Activated CD4-positive, alpha-beta T cell treated with anti-CD3 and anti-CD28 coated beads for 4 hours (primary cell): ENCODE data around the gene EIF4G3.
"Not testable (repeated sequence)": the region's sequence is repeated elsewhere in the genome, so short reads cannot be mapped to it uniquely, and the experiment has no call there.

ENCODE experiments used
- DNase-seq, 2 donors: peaks; one replicate each; pipeline ENCODE4 v3.0.0-alpha.2; 2020

The EIF4G3 gene, protein sequence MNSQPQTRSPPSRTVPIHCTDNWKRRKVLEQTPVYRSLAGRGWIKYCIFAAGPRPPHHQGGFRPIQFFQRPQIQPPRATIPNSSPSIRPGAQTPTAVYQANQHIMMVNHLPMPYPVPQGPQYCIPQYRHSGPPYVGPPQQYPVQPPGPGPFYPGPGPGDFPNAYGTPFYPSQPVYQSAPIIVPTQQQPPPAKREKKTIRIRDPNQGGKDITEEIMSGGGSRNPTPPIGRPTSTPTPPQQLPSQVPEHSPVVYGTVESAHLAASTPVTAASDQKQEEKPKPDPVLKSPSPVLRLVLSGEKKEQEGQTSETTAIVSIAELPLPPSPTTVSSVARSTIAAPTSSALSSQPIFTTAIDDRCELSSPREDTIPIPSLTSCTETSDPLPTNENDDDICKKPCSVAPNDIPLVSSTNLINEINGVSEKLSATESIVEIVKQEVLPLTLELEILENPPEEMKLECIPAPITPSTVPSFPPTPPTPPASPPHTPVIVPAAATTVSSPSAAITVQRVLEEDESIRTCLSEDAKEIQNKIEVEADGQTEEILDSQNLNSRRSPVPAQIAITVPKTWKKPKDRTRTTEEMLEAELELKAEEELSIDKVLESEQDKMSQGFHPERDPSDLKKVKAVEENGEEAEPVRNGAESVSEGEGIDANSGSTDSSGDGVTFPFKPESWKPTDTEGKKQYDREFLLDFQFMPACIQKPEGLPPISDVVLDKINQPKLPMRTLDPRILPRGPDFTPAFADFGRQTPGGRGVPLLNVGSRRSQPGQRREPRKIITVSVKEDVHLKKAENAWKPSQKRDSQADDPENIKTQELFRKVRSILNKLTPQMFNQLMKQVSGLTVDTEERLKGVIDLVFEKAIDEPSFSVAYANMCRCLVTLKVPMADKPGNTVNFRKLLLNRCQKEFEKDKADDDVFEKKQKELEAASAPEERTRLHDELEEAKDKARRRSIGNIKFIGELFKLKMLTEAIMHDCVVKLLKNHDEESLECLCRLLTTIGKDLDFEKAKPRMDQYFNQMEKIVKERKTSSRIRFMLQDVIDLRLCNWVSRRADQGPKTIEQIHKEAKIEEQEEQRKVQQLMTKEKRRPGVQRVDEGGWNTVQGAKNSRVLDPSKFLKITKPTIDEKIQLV (N-terminal part only)

DNA sequence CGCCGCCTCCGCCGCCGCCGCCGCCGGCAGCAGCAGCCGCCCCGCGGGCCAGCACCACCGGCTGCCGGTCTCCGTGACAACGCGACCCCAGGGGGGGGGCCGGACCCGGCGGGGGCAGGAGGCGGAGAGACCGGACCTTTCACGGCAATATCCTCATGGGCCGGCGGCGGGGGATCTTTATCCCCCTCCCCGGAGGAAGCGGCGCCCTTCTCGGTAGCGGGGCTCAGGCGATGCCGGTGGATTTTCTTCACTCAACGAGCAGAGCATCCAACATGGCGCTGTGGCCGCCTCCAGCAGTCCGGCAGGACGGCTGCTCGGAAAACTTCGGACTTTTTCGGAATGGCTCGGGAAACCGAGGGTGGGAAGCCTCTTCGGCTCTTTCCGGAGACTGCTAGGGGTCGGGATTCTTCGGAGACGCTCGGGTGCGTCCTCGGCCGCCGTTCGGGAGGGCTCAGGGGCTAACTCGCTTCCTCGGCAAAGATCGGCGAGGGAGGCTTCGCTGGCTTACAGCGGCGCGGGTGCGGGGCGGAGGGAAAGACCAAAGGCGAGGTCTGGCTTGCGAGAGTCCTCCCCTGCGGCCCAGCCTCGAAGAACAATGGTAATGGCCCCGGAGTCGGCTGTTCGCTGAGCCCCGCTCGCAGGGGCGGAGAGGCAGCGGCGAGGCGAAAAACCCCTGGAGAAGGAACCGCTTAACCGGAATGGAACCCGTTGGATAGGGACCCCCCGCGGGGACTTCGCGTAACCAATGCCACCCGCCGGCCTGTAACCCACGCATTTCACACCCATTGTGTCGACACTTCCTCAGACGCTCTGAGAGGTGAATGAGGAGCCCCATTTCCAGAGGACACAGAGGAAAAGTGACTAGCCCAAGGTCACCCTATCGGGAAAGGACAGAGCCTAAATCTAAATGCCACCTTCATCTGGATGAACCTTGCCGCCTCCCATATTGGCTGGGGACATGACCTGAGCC lies at the start of gene EIF4G3:
EIF4G3 (minus strand) TSS at position 312 of the 970 bp plus-strand sequence. CDS start 174,155 bp downstream, outside the sequence.
- peak; percentile 96 to 100 for DNase-seq

DNA sequence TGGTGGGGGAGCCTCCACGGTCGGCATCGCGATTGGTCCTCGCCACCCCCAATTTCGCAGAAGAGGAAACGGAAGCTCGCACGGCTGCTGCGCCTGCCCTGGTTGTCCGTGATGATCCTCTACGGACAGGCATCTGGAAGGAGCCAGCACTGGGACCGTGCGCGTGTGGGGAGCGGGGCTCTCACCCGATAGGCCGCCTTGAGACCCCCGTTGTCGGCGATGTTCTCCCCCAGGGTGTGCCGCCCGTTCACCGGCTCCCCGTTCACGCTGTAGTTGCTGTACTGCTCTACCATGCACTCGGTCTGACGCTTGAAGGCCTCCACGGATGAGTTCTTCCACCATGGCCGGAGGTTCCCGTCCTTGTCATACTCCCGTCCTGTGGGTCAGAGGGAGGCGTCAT lies 48.4 kb upstream of the EIF4G3 start:
- no peak for DNase-seq

DNA sequence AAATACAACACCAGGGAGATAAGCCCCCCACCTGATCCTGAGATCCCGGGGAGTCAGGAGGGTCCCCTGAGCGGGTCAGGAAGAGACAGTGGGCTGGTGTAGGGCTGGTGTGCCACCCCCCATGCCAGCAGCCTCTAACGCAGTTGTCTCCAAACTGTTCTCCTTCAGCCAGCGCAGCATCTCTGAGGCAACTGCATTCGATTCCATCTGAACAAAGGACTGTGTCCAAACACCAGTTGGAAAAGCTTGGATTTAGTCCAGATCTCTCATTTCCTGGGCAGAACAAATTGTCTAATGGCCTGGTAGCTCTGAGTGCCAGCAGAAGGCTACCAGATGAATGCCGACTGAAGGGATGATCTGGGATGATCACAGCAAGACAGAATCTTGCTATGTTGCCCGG lies 44.1 kb upstream of the EIF4G3 start:
- DNase-seq, result no peak

DNA sequence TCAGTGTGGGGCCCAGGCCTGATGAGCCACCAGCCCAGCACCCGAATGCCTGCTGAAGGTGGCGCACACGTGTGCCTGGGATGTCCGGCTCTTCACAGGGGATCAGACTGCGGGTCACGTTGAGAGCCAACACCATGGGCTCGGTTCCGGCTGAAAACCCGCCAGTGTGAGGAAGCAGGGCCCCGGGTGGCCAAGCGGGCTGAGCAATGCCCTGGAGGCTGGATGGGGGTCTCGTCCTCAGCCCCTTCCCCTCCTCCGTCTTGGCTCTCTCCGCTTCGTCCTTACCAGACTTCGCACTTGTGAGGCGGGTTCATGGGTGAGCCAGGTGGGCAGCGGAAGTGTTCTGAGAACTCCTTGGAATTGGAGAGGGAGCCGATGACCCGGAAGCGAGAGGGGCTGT lies 43.0 kb upstream of the EIF4G3 start:
- no peak for DNase-seq

DNA sequence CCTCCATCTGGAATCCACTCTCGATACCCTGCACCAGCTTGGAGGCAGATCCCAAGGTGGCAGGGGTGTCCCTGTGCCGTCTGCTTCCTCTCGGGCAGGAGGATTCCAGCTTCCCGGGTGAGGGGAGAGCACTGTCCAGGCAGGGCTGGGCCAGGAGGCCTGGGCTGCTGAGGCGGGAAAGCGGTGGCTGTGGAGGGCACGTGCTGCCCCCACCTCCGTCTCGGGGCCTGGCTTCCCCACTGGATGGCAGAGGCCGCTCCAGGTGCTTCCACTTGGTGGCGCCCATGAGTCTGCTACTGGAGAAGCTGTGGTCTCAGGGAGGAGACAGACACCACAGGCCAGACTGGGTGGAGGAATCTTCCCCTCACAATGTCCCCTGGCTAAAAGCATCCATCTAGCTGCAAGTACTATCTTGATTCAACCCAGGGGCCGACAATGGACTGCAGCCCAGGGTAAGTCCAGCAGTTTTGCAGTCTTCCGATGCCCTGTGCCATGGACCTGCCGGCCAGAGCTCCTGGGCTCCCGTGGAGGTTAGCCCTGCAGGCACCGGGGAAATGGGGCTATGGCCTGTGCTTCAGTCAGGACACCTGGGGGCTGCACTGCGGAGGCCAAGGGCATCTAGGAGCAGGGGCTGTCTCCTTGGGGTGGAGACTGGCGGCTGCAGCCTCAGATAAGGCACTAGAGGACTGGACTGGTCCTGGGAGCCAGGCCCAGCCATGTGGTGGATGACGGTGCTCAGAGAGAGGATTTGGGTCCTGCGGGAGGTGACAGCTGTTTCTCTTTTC lies 41.3 kb upstream of the EIF4G3 start:
- peak; percentile 17 to 25 for DNase-seq

DNA sequence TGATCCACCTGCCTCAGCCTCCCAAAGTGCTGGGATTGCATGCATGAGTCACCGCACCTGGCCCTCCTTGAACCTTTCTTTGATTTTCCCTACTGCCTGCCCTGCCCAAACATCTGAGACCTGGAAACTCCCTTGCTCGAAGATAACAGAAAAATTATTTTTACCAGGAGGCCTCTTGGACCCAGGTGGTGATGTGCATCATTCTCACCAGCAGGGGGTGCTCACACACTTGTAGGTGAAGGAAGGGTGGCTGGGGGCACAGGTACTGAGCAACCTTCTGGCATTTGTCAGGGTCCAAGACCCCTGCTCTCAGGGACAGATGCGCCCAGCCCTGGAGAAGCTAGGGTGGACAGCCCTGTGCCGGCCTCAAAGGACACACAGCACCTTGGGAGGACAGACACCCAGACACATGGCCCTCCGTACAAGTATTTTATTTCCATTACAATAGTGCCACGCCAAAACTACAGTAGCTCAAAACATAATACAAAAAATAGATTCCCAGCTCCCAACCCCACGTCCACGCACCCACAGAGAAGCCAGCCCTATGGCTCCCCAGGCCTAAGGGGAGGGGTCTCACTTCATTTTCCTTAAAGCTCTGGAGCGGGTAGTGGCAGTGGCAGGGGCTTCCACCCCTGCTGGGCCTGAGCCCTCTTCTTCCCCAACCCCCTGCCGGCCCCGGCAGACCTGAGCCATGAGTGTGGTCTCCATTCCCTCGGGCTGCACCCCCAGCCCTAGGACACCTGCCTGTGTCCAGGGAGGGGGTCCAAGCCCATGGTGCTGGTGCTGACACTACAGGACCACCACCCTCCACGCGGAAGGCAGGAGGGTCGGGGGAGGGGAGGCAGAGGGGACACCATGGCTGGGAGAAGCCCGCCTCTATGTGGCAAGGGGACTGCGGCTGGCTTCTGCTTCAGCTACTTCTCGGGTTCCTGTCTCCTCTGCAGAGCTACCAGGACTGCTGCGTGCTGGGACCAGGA lies 40.4 kb upstream of the EIF4G3 start:
- DNase-seq, result peak; percentile 58 to 70

DNA sequence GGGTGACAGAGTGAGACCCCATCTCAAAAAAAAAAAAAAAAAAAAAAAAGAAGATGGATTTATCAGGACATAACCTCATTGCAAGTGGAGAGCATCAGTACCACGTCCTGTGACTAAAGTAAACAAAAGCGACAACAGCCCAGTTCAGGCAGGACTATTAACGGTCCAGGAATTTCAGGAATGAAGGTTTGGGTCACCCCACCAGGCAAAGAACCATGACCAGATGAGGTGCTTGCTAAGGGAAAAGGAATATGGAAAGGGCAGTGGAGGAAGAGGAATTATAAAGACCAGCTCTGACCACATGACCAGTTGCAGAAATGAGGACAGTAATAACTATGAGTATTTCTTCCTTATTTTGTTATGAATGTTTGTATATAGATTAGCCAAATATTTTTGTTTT lies 35.4 kb upstream of the EIF4G3 start:
- DNase-seq, result no peak

DNA sequence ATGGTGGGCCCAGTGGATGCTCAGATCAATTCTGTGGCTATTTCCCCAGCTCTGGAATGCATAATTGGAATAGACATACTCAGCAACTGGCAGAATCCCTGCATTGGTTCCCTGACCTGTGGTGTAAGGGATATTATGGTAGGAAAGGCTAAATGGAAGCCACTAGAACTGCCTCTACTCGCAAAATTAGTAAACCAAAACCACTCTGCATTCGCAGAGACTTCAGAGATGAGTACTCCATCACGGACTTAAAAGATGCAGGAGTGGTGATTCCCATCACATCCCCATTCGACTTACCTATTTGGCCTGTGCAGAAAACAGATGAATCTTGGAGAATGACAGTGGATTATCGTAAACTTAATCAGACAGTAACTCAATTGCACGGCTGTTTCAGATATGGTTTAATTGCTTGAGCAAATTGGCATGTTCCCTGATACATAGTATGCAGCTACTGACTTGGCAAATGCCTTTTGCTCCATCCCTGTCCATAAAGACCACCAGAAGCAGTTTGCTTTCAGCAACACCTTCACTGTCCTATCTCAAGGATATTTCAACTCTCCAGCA lies 31.5 kb upstream of the EIF4G3 start:
- not testable (repeated sequence) for DNase-seq

DNA sequence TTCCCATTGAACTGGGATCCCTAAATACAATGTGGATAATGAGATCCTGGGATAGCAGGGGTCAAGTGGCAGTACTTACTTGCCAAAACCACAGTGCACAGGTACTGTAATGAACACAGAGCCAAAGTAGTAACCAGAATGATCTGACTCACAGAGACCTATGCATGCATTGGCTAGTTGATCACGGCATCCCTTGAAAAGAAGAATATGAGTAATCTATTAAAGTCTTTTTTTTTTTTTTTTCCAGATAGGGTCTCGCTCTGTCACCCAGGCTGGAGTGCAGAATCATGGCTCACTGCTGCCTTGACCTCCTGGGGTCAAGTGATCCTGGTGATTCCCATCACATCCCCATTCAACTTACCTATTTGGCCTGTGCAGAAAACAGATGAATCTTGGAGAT lies 29.4 kb upstream of the EIF4G3 start:
- DNase-seq, result no peak

DNA sequence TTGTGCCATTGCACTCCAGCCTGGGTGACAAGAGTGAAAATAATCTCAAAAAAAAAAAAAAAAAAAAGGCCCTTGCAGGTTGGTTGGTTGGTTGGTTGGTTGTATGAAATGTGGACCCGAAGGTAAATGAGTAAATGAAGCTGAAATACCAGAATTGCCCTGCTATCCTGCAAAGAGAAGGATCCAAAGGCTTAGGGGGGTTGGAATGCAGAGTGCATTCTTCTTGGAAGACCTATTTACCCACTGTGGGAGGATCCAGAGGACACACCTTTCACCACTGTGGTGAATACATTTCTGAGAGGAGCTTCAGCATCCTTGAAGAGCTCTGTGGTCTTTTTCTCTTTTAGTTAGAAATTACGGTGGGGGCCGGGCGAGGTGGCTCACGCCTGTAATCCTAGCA lies 28.7 kb upstream of the EIF4G3 start:
- no peak for DNase-seq

DNA sequence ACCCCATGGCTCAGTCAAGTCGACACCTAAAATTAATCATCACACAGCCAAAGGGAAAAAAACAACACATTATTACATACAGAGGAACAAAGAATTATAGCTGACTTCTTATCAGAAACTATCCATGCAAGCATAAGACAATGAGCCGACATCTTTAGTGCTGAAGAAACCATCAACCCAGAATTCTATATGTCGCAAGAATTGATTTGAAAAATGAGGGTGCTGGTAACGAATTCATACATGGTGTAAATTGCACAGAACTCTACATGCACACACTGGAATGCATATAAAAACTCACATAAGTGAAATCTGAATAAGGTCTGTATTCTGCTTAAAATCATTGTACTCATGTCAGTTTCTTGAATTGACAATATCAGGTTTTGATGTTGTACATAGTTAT lies 25.0 kb upstream of the EIF4G3 start:
- no peak for DNase-seq

DNA sequence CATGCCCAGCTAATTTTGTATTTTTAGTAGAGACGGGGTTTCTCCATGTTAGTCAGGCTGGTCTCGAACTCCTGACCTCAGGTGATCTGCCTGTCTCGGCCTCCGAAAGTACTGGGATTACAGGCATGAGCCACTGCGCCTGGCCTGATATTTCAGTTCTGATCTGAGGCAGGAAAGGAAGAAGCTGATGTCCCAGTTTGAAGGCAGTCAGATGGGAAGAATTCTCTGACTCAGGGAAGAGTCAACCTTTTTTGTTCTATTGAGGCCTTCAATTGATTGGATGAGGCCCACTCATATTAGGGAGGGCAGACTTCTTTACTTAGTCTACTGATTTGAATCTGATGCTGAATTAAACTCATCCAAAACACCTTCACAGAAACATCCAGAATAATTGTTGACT lies 24.5 kb upstream of the EIF4G3 start:
- not testable (repeated sequence) for DNase-seq

DNA sequence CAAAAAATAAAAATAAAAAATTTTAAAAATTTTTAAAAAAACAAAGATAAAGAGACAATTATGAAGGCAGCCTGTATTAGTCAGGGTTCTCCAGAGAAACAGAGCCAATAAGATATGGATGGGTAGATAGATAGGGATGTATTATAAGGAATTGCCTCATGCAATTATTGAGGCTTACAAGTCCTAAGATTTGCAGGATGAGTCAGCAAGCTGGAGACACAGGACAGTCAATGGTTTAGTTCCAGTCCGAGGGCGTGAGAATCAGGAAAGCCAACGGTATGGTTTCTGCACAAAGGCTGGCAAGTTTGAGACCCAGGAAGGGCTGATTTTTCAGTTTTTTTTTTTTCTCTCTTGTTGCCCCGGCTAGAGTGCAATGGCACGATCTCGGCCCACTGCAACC lies 24.1 kb upstream of the EIF4G3 start:
- no peak for DNase-seq

DNA sequence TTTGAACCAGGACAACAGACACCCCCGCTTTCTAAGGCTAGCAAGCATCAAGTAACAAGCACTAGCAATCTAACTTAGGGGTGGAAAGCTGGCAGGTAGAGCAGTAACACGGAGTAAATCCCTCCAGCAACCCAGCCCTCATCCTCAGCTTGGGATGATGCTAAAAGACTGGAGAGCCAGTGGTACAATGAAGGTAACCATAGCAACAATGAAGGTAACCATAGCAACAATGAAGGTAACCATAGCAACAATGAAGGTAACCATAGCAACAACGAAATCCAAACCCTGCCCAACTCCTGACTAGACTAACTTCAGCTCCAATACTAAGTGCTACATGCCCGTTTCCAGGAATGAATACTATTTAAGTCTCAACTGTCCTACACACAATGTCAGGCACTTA lies 22.2 kb upstream of the EIF4G3 start:
- DNase-seq, result no peak

DNA sequence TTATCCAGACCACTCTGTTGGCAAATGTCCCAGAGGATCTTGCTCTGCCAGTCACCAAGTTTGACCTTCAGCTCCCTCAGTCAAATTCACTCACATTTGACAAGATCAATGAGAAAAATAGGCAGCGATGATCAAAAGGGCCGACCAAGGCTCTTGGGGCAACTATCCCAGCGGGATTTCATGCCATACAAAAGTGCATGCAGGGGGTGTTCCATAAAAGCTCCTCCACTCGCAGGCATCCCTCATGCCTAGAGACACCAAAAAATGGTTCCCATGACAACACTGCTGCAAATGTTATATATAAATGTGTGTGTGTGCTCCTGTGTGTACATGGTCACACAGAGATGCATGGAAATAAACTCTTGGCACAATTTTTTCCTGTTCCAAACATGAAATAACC lies 16.2 kb upstream of the EIF4G3 start:
- DNase-seq, result no peak

DNA sequence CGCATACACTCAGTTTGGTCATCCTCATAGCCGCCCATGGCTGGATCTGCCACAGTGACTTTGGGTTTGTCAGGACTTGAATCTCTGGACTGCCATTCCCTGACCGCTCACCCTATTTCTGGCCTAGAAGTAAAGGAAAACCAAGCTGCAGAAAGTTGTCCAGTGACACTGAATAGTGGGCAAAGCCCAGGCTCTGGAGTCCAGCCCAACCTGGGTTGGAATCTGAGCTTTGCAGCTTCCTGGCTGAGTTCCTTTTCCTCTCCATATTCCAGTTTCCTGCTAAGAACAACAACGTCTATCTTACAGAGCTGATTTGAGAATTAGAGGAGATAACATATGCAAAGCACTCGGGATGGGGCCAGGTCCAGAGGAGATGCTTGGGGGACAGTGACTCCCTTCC lies 15.6 kb upstream of the EIF4G3 start:
- DNase-seq, result no peak

DNA sequence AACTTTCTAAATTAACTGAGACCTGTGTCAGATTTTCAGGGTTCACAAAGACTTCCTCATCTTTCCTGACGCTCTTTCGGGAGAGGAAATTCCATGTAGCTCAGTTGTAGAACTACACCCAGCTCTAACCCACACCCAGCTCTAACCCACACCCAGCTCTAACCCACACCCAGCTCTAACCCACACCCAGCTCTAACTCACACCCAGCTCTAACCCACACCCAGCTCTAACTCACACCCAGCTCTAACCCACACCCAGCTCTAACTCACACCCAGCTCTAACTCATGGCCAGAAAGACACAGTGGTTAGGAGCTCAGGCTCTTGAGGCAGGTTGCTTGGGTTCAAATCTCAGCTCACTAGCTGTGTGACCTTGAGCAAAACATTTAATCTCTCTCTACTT lies 14.1 kb upstream of the EIF4G3 start:
- DNase-seq, result not testable (repeated sequence)

DNA sequence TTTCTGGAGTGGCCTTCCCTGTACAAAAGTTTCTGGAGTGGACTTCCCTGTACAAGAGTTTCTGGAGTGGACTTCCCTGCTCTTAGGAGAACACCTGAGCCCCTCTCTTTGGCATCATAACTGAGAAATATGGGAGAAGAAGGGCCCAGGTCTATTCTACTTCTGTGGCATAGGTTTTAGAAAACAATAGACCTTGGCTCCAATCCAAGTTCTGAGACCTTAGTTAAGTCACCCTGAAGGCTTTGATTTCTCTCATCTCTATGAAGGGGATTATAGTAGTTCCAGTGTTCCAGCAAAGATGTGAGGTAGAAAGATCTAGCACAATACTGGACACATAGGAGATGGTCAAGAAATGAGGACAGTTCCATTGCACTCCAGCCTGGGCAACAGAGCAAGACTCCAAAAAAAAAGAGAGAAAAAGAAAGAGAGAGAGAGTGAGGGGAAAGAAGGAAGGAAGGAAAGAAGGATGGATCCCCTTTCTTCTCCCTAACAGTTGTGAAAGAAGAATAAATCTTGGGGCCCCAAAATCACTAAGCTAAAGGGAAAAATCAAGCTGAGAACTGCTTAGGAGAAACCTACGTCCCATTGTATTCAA lies 13.3 kb upstream of the EIF4G3 start:
- no peak for DNase-seq

DNA sequence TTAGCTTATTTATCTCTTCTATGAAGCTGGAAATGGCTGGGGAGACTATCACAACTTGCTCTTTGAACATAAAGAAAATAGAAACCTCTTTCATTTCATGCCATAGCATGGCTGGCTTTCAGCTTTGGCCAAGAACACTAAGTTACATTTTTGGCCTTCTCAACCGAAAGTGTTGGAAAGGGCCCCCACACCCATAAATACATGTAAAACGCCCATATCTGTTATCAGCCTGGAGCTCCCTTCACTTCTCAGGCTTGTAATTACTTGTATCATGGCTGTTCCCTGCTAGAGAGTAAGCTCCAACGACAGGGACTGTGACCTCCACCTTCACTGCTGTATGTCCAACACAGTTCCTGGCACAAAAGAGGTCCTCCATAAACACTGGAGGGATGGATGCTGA lies 12.7 kb upstream of the EIF4G3 start:
- DNase-seq, result no peak
